Ishikawa (cell line): ENCODE data around the gene CD48.
A peak's percentile ranks its signal among the peaks of the same experiment; 100 is the strongest.

ENCODE experiments used
- CEBPB ChIP-seq: IDR thresholded peaks from 2 replicates; pipeline ENCODE4 v1.6.1; 2012
- CREB1 ChIP-seq: IDR thresholded peaks from 2 replicates; pipeline ENCODE4 v1.6.1; 2012; ENCODE audit warnings: low read depth
- EGR1 ChIP-seq: IDR thresholded peaks from 2 replicates; pipeline ENCODE4 v1.6.1; 2012
- EP300 ChIP-seq: IDR thresholded peaks from 2 replicates; pipeline ENCODE4 v1.6.1; 2012; ENCODE audit warnings: borderline replicate concordance
- FOXM1 ChIP-seq: IDR thresholded peaks from 2 replicates; pipeline ENCODE4 v1.6.1; 2012; ENCODE audit warnings: low read depth, borderline replicate concordance
- NFIC ChIP-seq: IDR thresholded peaks from 2 replicates; pipeline ENCODE4 v1.6.1; 2012
- RAD21 ChIP-seq: IDR thresholded peaks from 2 replicates; pipeline ENCODE4 v1.6.1; 2012; ENCODE audit warnings: low read depth
- TAF1 ChIP-seq: IDR thresholded peaks from 2 replicates; pipeline ENCODE4 v1.6.1; 2012; ENCODE audit warnings: low read depth, mild to moderate bottlenecking
- TCF12 ChIP-seq: IDR thresholded peaks from 2 replicates; pipeline ENCODE4 v1.6.1; 2012; ENCODE audit warnings: low read depth
- TEAD4 ChIP-seq: IDR thresholded peaks from 2 replicates; pipeline ENCODE4 v1.6.1; 2012
- YY1 ChIP-seq: IDR thresholded peaks from 2 replicates; pipeline ENCODE4 v1.6.1; 2012; ENCODE audit warnings: low read depth
- ZBTB7A ChIP-seq: IDR thresholded peaks from 2 replicates; pipeline ENCODE4 v1.6.1; 2012; ENCODE audit warnings: low read depth
- TF ChIP-seq, protein P1 (sequence below): IDR thresholded peaks from 2 replicates; pipeline ENCODE4 v1.6.1; 2012; ENCODE audit warnings: low read depth, mild to moderate bottlenecking
- TF ChIP-seq, protein P2 (sequence below): IDR thresholded peaks from 2 replicates; pipeline ENCODE4 v1.6.1; 2012
- TF ChIP-seq, protein P3 (sequence below): IDR thresholded peaks from 2 replicates; pipeline ENCODE4 v1.6.1; 2012

The CD48 gene

DNA sequence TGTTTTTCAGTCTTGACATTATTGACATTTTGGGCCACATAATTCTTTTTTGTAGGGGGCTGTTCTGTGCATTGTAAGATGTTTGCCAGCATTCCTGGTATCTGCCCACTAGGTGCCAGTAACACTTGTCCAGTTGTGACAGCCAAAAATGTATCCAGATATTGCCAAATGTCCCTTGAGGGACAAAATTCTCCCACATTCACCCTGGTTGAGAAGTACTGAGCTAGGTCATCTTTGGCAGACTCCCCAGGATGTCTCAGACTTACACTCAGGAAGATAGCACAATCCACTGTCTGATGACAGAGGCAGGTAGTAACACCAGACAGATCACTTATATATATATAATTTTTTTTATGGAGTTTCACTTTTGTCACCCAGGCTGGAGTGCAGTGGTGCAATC is 5.9 kb downstream of the CD48 start:
- TF ChIP-seq FOXM1 (no peak), NFIC (no peak), CEBPB (no peak), TCF12 (no peak), EGR1 (no peak), CREB1 (no peak), RAD21 (no peak), EP300 (no peak), TAF1 (no peak)
- TF ChIP-seq, protein P1, sequence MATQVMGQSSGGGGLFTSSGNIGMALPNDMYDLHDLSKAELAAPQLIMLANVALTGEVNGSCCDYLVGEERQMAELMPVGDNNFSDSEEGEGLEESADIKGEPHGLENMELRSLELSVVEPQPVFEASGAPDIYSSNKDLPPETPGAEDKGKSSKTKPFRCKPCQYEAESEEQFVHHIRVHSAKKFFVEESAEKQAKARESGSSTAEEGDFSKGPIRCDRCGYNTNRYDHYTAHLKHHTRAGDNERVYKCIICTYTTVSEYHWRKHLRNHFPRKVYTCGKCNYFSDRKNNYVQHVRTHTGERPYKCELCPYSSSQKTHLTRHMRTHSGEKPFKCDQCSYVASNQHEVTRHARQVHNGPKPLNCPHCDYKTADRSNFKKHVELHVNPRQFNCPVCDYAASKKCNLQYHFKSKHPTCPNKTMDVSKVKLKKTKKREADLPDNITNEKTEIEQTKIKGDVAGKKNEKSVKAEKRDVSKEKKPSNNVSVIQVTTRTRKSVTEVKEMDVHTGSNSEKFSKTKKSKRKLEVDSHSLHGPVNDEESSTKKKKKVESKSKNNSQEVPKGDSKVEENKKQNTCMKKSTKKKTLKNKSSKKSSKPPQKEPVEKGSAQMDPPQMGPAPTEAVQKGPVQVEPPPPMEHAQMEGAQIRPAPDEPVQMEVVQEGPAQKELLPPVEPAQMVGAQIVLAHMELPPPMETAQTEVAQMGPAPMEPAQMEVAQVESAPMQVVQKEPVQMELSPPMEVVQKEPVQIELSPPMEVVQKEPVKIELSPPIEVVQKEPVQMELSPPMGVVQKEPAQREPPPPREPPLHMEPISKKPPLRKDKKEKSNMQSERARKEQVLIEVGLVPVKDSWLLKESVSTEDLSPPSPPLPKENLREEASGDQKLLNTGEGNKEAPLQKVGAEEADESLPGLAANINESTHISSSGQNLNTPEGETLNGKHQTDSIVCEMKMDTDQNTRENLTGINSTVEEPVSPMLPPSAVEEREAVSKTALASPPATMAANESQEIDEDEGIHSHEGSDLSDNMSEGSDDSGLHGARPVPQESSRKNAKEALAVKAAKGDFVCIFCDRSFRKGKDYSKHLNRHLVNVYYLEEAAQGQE = no peak
- TF ChIP-seq, protein P2, sequence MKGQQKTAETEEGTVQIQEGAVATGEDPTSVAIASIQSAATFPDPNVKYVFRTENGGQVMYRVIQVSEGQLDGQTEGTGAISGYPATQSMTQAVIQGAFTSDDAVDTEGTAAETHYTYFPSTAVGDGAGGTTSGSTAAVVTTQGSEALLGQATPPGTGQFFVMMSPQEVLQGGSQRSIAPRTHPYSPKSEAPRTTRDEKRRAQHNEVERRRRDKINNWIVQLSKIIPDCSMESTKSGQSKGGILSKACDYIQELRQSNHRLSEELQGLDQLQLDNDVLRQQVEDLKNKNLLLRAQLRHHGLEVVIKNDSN = no peak

DNA sequence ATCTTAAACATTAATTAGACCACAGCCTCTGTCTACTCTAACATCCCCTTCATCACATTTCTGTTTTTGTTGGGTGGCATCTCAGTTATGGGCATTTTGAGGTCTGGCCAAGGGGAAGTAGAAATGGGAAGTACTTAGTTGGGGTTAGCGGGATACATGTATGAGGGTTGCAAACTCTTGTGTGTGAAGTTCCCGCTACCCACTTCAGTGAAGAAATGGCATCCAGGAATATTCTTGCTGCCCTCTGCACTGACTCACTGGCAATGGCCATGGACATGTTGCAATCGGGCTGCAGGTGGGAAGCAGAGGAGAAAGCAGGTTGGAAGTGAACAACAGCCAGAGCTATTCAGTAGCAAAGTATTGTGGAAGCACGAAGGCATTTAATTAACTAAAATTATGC is 7.4 kb downstream of the CD48 start:
- TF ChIP-seq CEBPB (no peak), NFIC (no peak), TCF12 (no peak), TAF1 (no peak), EP300 (no peak), TEAD4 (no peak), RAD21 (no peak), YY1 (no peak), FOXM1 (no peak), CREB1 (no peak)
- TF ChIP-seq, protein P2 = no peak
- TF ChIP-seq, protein P1 = no peak

DNA sequence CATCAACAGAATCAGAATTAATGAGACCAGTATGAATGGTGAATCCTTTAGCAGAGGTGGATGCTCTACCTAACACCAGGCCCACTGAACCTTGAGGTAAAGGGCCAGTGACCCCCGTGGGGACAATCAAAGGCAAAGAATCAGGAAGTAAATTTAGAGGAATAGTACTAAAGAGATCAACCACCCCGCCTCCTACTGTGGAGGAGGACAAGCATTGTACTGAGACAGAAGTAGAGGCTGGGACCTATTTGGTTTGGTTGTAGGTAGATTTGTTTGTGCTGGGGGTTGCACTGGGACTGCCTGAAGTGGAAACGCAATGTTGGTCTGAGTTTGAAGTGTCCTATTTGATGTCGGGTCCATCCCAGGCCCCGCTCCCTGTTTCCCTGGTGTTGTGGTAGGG is 9.5 kb downstream of the CD48 start:
- TF ChIP-seq FOXM1 (no peak), EGR1 (no peak), ZBTB7A (no peak), CREB1 (no peak), RAD21 (no peak), NFIC (no peak), TEAD4 (no peak)
- TF ChIP-seq, protein P2 = no peak

DNA sequence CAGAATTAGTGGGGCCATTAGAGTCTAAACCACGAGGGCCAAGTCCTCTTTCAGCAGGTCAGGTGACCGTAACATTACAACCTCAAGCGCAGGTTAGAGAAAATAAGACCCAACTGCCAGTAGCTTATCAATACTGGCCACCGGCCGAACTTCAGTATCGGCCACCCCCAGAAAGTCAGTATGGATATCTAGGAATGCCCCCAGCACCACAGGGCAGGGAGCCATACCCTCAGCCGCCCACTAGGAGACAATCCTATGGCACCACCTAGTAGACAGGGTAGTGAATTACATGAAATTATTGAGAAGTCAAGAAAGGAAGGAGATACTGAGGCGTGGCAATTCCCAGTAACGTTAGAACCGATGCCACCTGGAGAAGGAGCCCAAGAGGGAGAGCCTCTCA is 19.2 kb downstream of the CD48 start:
- peak; percentile 14; the same call in 1 of the 2 replicates for TF ChIP-seq RAD21

DNA sequence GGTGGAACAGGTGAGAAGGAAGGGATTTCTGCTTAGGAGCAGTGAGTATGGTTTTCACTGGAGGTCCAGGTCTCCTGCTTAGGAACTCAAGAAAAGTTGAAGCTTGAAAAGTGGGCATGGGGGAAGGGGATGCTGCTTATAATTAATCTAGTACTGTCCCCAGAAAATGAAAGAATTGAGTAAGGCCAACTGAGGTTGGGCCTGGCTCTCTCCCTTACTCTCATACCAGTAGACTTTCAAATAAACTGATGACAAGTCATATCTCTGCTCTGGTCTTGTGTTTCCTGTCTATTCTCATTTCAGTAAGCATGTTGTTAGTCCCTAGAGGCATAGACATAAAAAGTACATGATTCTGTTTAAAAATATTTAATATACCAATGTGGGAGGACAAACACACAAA is 26.4 kb downstream of the CD48 start:
- no peak for TF ChIP-seq EP300
- TF ChIP-seq, protein P2 = no peak
- no peak for TF ChIP-seq TAF1
- TF ChIP-seq, protein P3, sequence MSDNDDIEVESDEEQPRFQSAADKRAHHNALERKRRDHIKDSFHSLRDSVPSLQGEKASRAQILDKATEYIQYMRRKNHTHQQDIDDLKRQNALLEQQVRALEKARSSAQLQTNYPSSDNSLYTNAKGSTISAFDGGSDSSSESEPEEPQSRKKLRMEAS = no peak
- TF ChIP-seq EGR1 = no peak

DNA sequence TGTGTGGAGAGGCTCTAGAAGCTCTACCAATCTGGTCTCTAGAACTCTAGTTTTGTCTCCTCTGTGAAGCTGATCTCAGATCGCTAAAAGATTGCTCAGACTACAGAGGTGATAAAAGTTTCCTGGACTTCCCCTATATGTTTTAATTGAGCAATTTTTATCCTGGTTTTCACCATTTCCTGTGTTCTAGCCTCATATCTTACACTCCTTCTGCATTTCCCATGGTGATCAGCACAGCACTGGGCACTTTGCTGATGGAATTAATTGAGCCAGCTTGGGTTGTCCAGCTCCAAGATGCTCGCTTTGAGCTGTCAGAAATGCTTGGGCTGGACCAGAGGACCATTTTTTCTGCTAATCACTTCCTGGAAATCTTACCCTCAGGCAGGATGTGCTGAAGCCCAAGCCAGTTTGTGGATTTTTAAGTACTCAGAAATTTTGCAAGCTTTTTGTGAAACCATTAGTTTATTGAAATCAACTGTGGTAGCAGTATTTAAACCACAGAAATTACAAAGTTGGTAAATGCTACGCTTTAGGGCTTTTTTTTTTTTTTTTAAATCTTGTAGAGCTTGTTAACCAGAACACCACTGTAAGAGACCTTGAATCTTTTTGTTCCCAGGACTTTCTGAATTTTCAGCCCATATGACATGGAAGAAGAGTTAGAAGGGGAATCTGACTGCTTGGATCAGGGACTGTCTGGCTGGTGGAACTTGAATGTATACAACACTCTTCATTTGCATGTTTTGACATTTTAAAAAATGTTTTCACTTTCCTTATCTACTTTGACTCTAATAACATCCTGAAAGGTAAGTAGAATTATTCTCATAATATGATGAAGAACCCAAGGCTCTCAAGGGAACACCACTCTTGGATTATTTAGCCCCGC is 28.4 kb downstream of the CD48 start:
- TF ChIP-seq RAD21 = no peak

DNA sequence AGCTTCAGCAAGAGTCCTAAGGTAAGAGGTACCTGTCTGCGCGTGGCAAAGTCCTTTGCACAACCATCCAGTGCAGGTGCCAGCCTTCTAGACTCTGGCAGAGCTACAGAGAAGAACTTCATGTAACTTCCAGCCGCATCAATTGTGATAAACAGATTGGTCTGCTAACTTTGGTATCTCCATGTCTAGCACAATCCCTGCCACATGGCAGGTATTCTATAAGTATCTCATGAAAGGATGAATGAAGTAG is 29.8 kb downstream of the CD48 start:
- TF ChIP-seq EP300 (no peak), TEAD4 (no peak), NFIC (no peak), CREB1 (no peak), FOXM1 (no peak), EGR1 (no peak), CEBPB (no peak)
- TF ChIP-seq, protein P1 = no peak
- TF ChIP-seq, protein P2 = no peak
